Heart right ventricle (tissue), 16 donors: Measurements from ENCODE around the gene CTNNA1. TPM values are rescaled to one million over a fixed set of nuclear protein-coding genes. Genes with fewer than 3 reads are reported as not detected.

Experiments used
- ATAC-seq, 8 donors: fragments of 200-7000 bp; cut with Tn5 transposase; one replicate each; pipeline ENCODE4 v1.9.1; 2020; ENCODE audit warnings: mild to moderate bottlenecking in 8 of 8, moderate library complexity in 8 of 8, moderate number of reproducible peaks in 1 of 8
- DNase-seq, 2 donors: peaks; one replicate each; pipeline ENCODE4 v3.0.0-alpha.2; 2020
- H3K27ac ChIP-seq, 10 donors: fragments of 200-600 bp; sonication (generic) in 2 of 10; one replicate each; pipeline versions ENCODE4 v1.5.0 to v1.8.0; 2020 to 2022; ENCODE audit warnings: mild to moderate bottlenecking in 3 of 10
- H3K27me3 ChIP-seq, 7 donors: fragments of 200-600 bp; one replicate each; pipeline ENCODE4 v1.8.0; 2021 to 2022; ENCODE audit warnings: mild to moderate bottlenecking in 2 of 7
- H3K36me3 ChIP-seq, 9 donors: fragments of 200-600 bp; sonication (generic) in 1 of 9; one replicate each; pipeline versions ENCODE4 v1.5.0 to v1.8.0; 2020 to 2022; ENCODE audit warnings: mild to moderate bottlenecking in 2 of 9
- H3K4me1 ChIP-seq, 9 donors: fragments of 200-600 bp; sonication (generic) in 1 of 9; one replicate each; pipeline versions ENCODE4 v1.5.0 to v1.8.0; 2020 to 2022; ENCODE audit warnings: mild to moderate bottlenecking in 4 of 9
- H3K4me3 ChIP-seq, 10 donors: fragments of 200-600 bp; sonication (generic) in 2 of 10; one replicate each; pipeline versions ENCODE4 v1.5.0 to v1.8.0; 2020 to 2022; ENCODE audit warnings: mild to moderate bottlenecking in 7 of 10, moderate library complexity in 2 of 10
- H3K9me3 ChIP-seq, 11 donors: fragments of 200-600 bp in 10 of 11; sonication (generic) in 2 of 11; one replicate each; pipeline versions ENCODE4 v1.5.0 to v1.8.0; 2013 to 2022; ENCODE audit warnings: mild to moderate bottlenecking in 2 of 11, control low read depth in 1 of 11, moderate library complexity in 1 of 11
- WGBS, 2 donors: extraction: QIAGEN DNeasy Blood & Tissue Kit; methylation state at CpG; one replicate each; pipeline ENCODE4 v1.1.7; 2013; ENCODE audit warnings: inconsistent platforms in 1 of 2; 5-methylcytosine and 5-hydroxymethylcytosine counted together
- intact Hi-C, 10 donors: fragments of 100-400 bp; cut with DNase I; formaldehyde crosslinking; loops; one replicate each; pipeline versions ENCODE4 v1.11.1 to v1.14.2; 2022
- polyA plus RNA-seq, 2 donors: library from polyadenylated mRNA; stranded (reverse); fragments of 200-250 nt; gene quantifications; one replicate each; pipeline ENCODE4 v1.2.3, GENCODE V29; 2013
- total RNA-seq, 10 donors: library from RNA; stranded (reverse); fragmentation: NEBNext Ultra II Directional in 3 of 10; extraction: Animal tissue kit (Norgen Biotek cat#: 25700) in 3 of 10; gene quantifications; one replicate each; pipeline versions ENCODE4 v1.2.1 to v1.2.4, GENCODE V29; 2021 to 2023
- TF ChIP-seq, protein P1 (sequence below), 9 donors: fragments of 200-600 bp; sonication (generic) in 2 of 9; IDR thresholded peaks; one replicate each; pipeline versions ENCODE4 v1.5.0 to v1.8.0; 2021 to 2022; ENCODE audit warnings: antibody characterized with exemption in 9 of 9, mild to moderate bottlenecking in 5 of 9, moderate library complexity in 1 of 9
- donor health status: Arrhythmogenic right ventricular cardiomyopathy.
- donor health status: ischemic (EF 13 %, LVEDD 7.1; RV severe dilation, severe dysfunction).
- donor health status: healthy with polysubstance abuse.
- donor health status: DM: no; HTN: yes; CAD: no.
- donor health status: DM: no; HTN: no; CAD: no.
- donor health status: ischemic (EF 25% LVEDD 6.9; RV normal size, moderate dysfunction).
- donor health status: ischemic (EF 25% LVEDD 5.7; RV mildly dilated, moderate dysfunction).
- donor health status: healthy.
- donor health status: DM: yes; HTN: yes; CAD: no.
- donor health status: Ischemic cardiomyopathy.
- donor health status: ischemic (EF 35%, LVEDD 5.7; RV mildly dilated, moderate dysfunction).
- donor health status: nonischemic (EF 11% LVEDD 7.7; RV severe dilation, severe dysfunction).
- donor health status: DM: yes; HTN: yes; CAD: no.
- donor health status: PGD.
- donor health status: ischemic (EF 29% LVEDD 5.4; RV normal size, mild dysfunction).
- donor health status: nonischemic (EF 23%, LVEDD 6.1; RV moderate dilation, normal function).

CTNNA1 gene
- total and polyA plus RNA-seq, 12 donors: 128 to 416 (median 379) TPM

DNA sequence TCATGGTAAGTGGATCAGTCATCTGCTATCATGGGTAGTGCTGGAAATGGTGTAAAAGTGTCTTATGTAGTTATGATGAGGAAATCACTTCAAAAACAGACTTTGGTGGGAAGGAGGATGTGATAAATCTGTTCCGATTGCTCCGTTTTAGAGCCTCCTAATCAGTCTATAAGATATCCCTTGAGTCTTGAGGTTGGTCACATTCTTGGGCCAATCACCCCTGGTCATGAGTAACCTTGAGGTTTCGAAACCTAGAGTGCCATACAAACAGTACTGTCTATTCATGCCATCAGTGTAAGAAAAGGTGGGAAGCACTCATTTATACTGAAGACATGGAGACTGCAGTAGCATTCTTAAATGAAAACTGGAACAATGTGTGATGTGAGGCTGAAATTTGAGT lies 76.1 kb downstream of the CTNNA1 start:
- Histone ChIP-seq H3K27me3 (no peaks in the 10 kb centered on the region), H3K4me1 (peaks cover 1 to 51% (median 19%) of the 10 kb centered on the region in 9 donors), H3K36me3 (peaks cover 0 to 68% (median 16%) of the 10 kb centered on the region in 9 donors), H3K9me3 (no peaks in the 10 kb centered on the region), H3K4me3 (no peak overlapping the region), H3K27ac (no peak overlapping the region)
- DNase-seq (no peak), ATAC-seq (no peak)
- 97 to 98% methylated on average over 3 of the region's 3 CpGs for WGBS, 2 donors
- TF ChIP-seq, protein P1, sequence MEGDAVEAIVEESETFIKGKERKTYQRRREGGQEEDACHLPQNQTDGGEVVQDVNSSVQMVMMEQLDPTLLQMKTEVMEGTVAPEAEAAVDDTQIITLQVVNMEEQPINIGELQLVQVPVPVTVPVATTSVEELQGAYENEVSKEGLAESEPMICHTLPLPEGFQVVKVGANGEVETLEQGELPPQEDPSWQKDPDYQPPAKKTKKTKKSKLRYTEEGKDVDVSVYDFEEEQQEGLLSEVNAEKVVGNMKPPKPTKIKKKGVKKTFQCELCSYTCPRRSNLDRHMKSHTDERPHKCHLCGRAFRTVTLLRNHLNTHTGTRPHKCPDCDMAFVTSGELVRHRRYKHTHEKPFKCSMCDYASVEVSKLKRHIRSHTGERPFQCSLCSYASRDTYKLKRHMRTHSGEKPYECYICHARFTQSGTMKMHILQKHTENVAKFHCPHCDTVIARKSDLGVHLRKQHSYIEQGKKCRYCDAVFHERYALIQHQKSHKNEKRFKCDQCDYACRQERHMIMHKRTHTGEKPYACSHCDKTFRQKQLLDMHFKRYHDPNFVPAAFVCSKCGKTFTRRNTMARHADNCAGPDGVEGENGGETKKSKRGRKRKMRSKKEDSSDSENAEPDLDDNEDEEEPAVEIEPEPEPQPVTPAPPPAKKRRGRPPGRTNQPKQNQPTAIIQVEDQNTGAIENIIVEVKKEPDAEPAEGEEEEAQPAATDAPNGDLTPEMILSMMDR (IDR thresholded peaks at IDR 0.05): no peak
- intact Hi-C loops: loop anchor here in 2 of 10 donors (10.0 kb wide), 1 partner anchor 435 kb away; no protein-coding TSS in a partner anchor

DNA sequence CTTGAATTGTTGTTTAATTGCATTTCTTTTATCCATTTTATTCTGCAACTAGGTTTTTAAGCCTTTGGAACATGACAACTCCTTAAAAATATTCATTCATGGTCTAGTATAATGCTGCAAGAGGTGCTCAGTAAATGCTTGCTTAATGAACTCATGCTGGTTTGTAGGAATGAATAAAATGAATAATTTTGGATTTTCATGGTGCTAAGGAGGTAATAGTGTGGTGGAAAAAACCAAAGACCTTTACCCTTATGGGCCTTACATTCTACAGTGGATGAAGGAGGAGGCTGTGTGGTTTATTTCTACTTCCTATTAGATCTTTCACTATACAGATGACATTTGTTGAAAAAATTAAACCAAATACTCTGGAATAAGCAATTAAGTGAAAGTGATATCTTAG lies 78.5 kb downstream of the CTNNA1 start:
- H3K4me3 ChIP-seq: no peak overlapping the region
- H3K27ac ChIP-seq: no peak overlapping the region
- DNase-seq (no peak), ATAC-seq (no peak)
- peaks cover 0 to 53% (median 16%) of the 10 kb centered on the region in 9 donors for H3K4me1 ChIP-seq
- peaks cover 0 to 44% (median 16%) of the 10 kb centered on the region in 9 donors for H3K36me3 ChIP-seq
- TF ChIP-seq, protein P1 (IDR thresholded peaks at IDR 0.05): no peak
- no peaks in the 10 kb centered on the region for H3K27me3 ChIP-seq
- H3K9me3 ChIP-seq: no peaks in the 10 kb centered on the region
- intact Hi-C loops: no loop called here

DNA sequence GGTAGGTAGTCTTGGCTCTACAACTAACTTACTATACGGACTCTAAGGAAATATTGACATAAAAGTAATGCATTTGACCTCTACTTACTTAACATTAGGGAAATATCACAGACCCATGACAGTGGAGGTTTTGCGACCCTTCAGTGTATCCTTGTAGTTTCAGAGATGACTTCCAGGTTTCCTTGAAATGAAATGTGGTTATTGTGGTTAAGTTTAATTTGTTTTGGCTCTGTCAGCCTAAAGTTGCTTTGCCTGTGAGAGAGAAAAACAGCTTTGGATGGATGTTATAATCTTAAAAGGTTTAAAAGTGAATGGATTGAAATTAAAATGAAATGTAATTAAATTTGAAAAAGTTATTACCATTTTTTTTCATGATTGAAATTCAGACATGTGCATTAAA lies 79.0 kb downstream of the CTNNA1 start:
- WGBS, 2 donors: 82 to 90% methylated on average over 2 of the region's 2 CpGs
- Histone ChIP-seq H3K9me3 (no peaks in the 10 kb centered on the region), H3K36me3 (peaks cover 0 to 39% (median 16%) of the 10 kb centered on the region in 9 donors), H3K27me3 (no peaks in the 10 kb centered on the region), H3K4me3 (no peak overlapping the region), H3K27ac (no peak overlapping the region), H3K4me1 (peaks cover 0 to 53% (median 16%) of the 10 kb centered on the region in 9 donors)
- TF ChIP-seq, protein P1 (IDR thresholded peaks at IDR 0.05): no peak
- ATAC-seq: no peak
- intact Hi-C loops: no loop called here
- DNase-seq: no peak

DNA sequence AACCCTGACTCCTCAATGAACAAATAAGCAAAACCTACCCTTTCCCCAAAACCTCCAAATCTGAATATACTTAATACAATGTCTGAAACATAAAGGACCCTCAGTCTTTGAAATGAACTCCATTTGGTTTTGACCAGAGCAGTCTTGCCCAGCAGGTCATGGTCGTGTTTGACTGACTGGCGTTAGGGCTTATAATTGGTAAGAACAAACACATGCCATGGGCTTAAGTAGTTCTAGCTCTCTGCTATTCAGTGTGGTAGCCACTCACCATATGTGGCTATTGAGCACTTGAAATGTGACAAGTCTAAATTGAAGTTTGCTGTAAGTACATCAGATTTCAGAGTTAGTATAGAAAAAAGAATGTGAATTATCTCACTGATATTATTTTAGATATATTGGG lies 79.9 kb downstream of the CTNNA1 start:
- no peak overlapping the region for H3K27ac ChIP-seq
- ATAC-seq: no peak
- WGBS, 2 donors: 59 to 75% methylated on average over 2 of the region's 2 CpGs
- peaks cover 0 to 30% (median 7%) of the 10 kb centered on the region in 9 donors for H3K36me3 ChIP-seq
- TF ChIP-seq, protein P1 (IDR thresholded peaks at IDR 0.05): no peak
- intact Hi-C loops: no loop called here
- no peaks in the 10 kb centered on the region for H3K9me3 ChIP-seq
- no peaks in the 10 kb centered on the region for H3K27me3 ChIP-seq
- no peak for DNase-seq
- H3K4me1 ChIP-seq: peaks cover 0 to 53% (median 16%) of the 10 kb centered on the region in 9 donors
- H3K4me3 ChIP-seq: no peak overlapping the region
